ENCODE results near the gene PLPP1.

PLPP1 gene

GRCh38 chr5:55520117-55520839 lies 14.5 kb downstream of the PLPP1 start:
- H3K27ac ChIP-seq = peak overlapping the region; percentile 43
- TF ChIP-seq ZFX (IDR thresholded peaks at IDR 0.05) (no peak), CTCF (conservative IDR thresholded peaks at IDR 0.05) (no peak)

GRCh38 chr5:55518831-55519390 lies 15.9 kb downstream of the PLPP1 start:
- no peak for TF ChIP-seq CTCF (conservative IDR thresholded peaks at IDR 0.05)

GRCh38 chr5:55517804-55518203 lies 17.0 kb downstream of the PLPP1 start:
- TF ChIP-seq ZFX (IDR thresholded peaks at IDR 0.05) = no peak
- no peak for TF ChIP-seq CTCF (conservative IDR thresholded peaks at IDR 0.05)
- peak overlapping the region; percentile 46 for H3K27ac ChIP-seq

More at GRCh38 chr5:55518831-55519390, 15.9 kb downstream of the PLPP1 start:
- H3K27ac ChIP-seq = peak overlapping the region; percentile 65

GRCh38 chr5:55511010-55511409 lies 23.8 kb downstream of the PLPP1 start:
- H3K27ac ChIP-seq = no peak overlapping the region
- TF ChIP-seq ZFX (IDR thresholded peaks at IDR 0.05) = no peak
- TF ChIP-seq CTCF (conservative IDR thresholded peaks at IDR 0.05) = no peak

- no peak for TF ChIP-seq CTCF (conservative IDR thresholded peaks at IDR 0.05)
- no peak for TF ChIP-seq ZFX (IDR thresholded peaks at IDR 0.05)
- no peak overlapping the region for H3K27ac ChIP-seq
Observed at GRCh38 chr5:55510523-55510880, 24.3 kb downstream of the PLPP1 start.

- no peak for TF ChIP-seq ZFX (IDR thresholded peaks at IDR 0.05)
- no peak for TF ChIP-seq CTCF (conservative IDR thresholded peaks at IDR 0.05)
- H3K27ac ChIP-seq = no peak overlapping the region
Observed at GRCh38 chr5:55509796-55510522, 24.8 kb downstream of the PLPP1 start.

- TF ChIP-seq ZFX (IDR thresholded peaks at IDR 0.05) (no peak), CTCF (conservative IDR thresholded peaks at IDR 0.05) (0 out of 2 replicates have a peak, but pooled peaks have one; percentile 1)
Observed at GRCh38 chr5:55509097-55509496, 25.7 kb downstream of the PLPP1 start.

More at GRCh38 chr5:55509097-55509496, 25.7 kb downstream of the PLPP1 start:
- no peak overlapping the region for H3K27ac ChIP-seq

All from C4-2B (cell line).